H1 (cell line): ENCODE measurements around the gene GNG8. TPM values are rescaled to one million over a fixed set of nuclear protein-coding genes. Genes with fewer than 3 reads are reported as not detected.

ENCODE experiments used
- CTCF ChIA-PET: fragments of 300-600 bp; sonication (Branson Sonifier 250); formaldehyde crosslinking; loops from one replicate; lab custom pipeline; 2021; ENCODE audit not compliant: partially characterized antibody; lab: Charles Lee
- POLR2A ChIA-PET: fragments of 300-600 bp; sonication (Branson Sonifier 250); formaldehyde crosslinking; loops from one replicate; lab custom pipeline; 2021; ENCODE audit warnings: inconsistent platforms; ENCODE audit not compliant: partially characterized antibody; lab: Charles Lee
- DNase-seq, 2 experiments: peaks; one replicate each; pipeline versions ENCODE4 v3.0.0 to v3.0.0-alpha.2; 2010 to 2022; ENCODE audit warnings: low spot score in 2 of 2, low read depth in 1 of 2, mixed read lengths in 1 of 2
- FAIRE-seq: peaks from 2 replicates; lab custom pipeline; 2011; peaks lifted over from hg19 to GRCh38; lab: Jason Lieb, UNC
- H2AFZ ChIP-seq: 2 replicates; pipeline ENCODE4 v1.8.1; 2012; ENCODE audit warnings: low read length, inconsistent platforms
- H2AK5ac ChIP-seq: 2 replicates; pipeline ENCODE4 v1.6.1; 2013; ENCODE audit warnings: low read depth, low read length
- H2BK120ac ChIP-seq: replicated peaks from 2 replicates; pipeline ENCODE3; 2013; ENCODE audit warnings: low read depth, low read length, inconsistent platforms
- H2BK12ac ChIP-seq: 2 replicates; pipeline ENCODE4 v1.6.1; 2013; ENCODE audit warnings: low read depth, low read length
- H2BK15ac ChIP-seq: 2 replicates; pipeline ENCODE4 v1.6.1; 2013; ENCODE audit warnings: low read length
- H2BK20ac ChIP-seq: 2 replicates; pipeline ENCODE4 v1.6.1; 2013; ENCODE audit warnings: low read length
- H2BK5ac ChIP-seq: 2 replicates; pipeline ENCODE4 v1.6.1; 2013; ENCODE audit warnings: low read depth, low read length
- H3K14ac ChIP-seq: 2 replicates; pipeline ENCODE4 v1.6.1; 2013; ENCODE audit warnings: inconsistent platforms; ENCODE audit not compliant: insufficient read length
- H3K18ac ChIP-seq: 2 replicates; pipeline ENCODE4 v1.6.1; 2013; ENCODE audit warnings: low read length; ENCODE audit errors: extremely low read depth
- H3K23ac ChIP-seq: 2 replicates; pipeline ENCODE4 v1.6.1; 2013; ENCODE audit warnings: inconsistent platforms; ENCODE audit not compliant: insufficient read length
- H3K23me2 ChIP-seq: 2 replicates; pipeline ENCODE4 v1.6.1; 2013; ENCODE audit warnings: low read depth, low read length
- H3K27ac ChIP-seq: 2 replicates; pipeline ENCODE4 v1.6.1; 2011; ENCODE audit warnings: low read depth, low read length, inconsistent platforms
- H3K27me3 ChIP-seq, 4 experiments: replicated peaks in 1 of 4; 1 replicate in 1 of 4; 2 replicates in 3 of 4; pipeline versions ENCODE4 v1.6.1 to v1.8.1; 2011 to 2013; ENCODE audit warnings: low read length in 3 of 4, mild to moderate bottlenecking in 3 of 4, inconsistent platforms in 2 of 4, mixed read lengths in 2 of 4, moderate library complexity in 1 of 4; ENCODE audit not compliant: control insufficient read depth in 3 of 4, insufficient read depth in 3 of 4; ENCODE audit errors: extremely low read depth in 1 of 4
- H3K36me3 ChIP-seq, 4 experiments: 2 replicates each; pipeline versions ENCODE4 v1.6.1 to v1.8.1; 2011 to 2013; ENCODE audit warnings: mild to moderate bottlenecking in 4 of 4, low read length in 3 of 4, moderate library complexity in 2 of 4, control low read depth in 1 of 4, inconsistent platforms in 1 of 4; ENCODE audit not compliant: insufficient read depth in 4 of 4, control insufficient read depth in 2 of 4
- H3K4ac ChIP-seq: replicated peaks from 2 replicates; pipeline ENCODE3; 2013; ENCODE audit warnings: low read length, low read depth, mixed read lengths, inconsistent platforms; ENCODE audit not compliant: insufficient read length
- H3K4me1 ChIP-seq, 4 experiments: replicated peaks in 1 of 4; 1 replicate in 1 of 4; 2 replicates in 3 of 4; pipeline versions ENCODE4 v1.6.1 to v1.8.1; 2011 to 2013; ENCODE audit warnings: low read length in 3 of 4, inconsistent platforms in 2 of 4, mixed read lengths in 1 of 4; ENCODE audit not compliant: insufficient read depth in 4 of 4, control insufficient read depth in 3 of 4
- H3K4me2 ChIP-seq, 2 experiments: 2 replicates each; pipeline versions ENCODE4 v1.6.1 to v1.8.1; 2011 to 2013; ENCODE audit warnings: low read depth in 2 of 2, low read length in 2 of 2, control low read depth in 1 of 2, inconsistent platforms in 1 of 2, mild to moderate bottlenecking in 1 of 2; ENCODE audit not compliant: insufficient read depth in 1 of 2
- H3K4me3 ChIP-seq, 4 experiments: fragments of 200-600, 300-600 bp in 1 of 4; sonication (generic), shearing (Covaris generic), sonication (Bioruptor Twin) in 1 of 4; 2 replicates each; pipeline versions ENCODE4 v1.5.1 to v1.8.1; 2011 to 2016; ENCODE audit warnings: low read length in 4 of 4, low read depth in 3 of 4, control low read depth in 2 of 4, inconsistent platforms in 2 of 4, mild to moderate bottlenecking in 2 of 4, mixed read lengths in 1 of 4, moderate library complexity in 1 of 4; ENCODE audit not compliant: insufficient read depth in 2 of 4; ENCODE audit errors: extremely low read depth in 1 of 4
- H3K56ac ChIP-seq: replicated peaks from 2 replicates; pipeline ENCODE3; 2013; ENCODE audit warnings: low read depth, mild to moderate bottlenecking, mixed read lengths, low read length, inconsistent platforms; ENCODE audit not compliant: insufficient read length
- H3K79me1 ChIP-seq: 2 replicates; pipeline ENCODE4 v1.6.1; 2013; ENCODE audit warnings: low read depth, low read length, control low read depth
- H3K79me2 ChIP-seq, 2 experiments: 2 replicates each; pipeline versions ENCODE4 v1.6.1 to v1.8.1; 2012 to 2013; ENCODE audit warnings: low read length in 2 of 2, mild to moderate bottlenecking in 2 of 2, inconsistent platforms in 1 of 2; ENCODE audit not compliant: insufficient read depth in 2 of 2, control insufficient read depth in 1 of 2
- H3K9ac ChIP-seq, 4 experiments: replicated peaks in 1 of 4; 1 replicate in 1 of 4; 2 replicates in 3 of 4; pipeline versions ENCODE4 v1.6.1 to v1.8.1; 2011 to 2013; ENCODE audit warnings: low read depth in 3 of 4, low read length in 3 of 4, control low read depth in 2 of 4, mild to moderate bottlenecking in 2 of 4, moderate library complexity in 2 of 4, inconsistent platforms in 1 of 4; ENCODE audit errors: extremely low read depth in 1 of 4
- H3K9me3 ChIP-seq, 2 experiments: 2 replicates each; pipeline versions ENCODE4 v1.6.1 to v1.8.1; 2012 to 2013; ENCODE audit warnings: mild to moderate bottlenecking in 2 of 2, moderate library complexity in 2 of 2, control low read depth in 1 of 2, inconsistent platforms in 1 of 2, low read depth in 1 of 2, low read length in 1 of 2, mixed read lengths in 1 of 2; ENCODE audit not compliant: insufficient read depth in 2 of 2
- H4K20me1 ChIP-seq, 2 experiments: replicated peaks in 1 of 2; 2 replicates each; pipeline versions ENCODE3 to v1.8.1; 2011 to 2013; ENCODE audit warnings: inconsistent platforms in 2 of 2, low read length in 2 of 2, mild to moderate bottlenecking in 1 of 2; ENCODE audit not compliant: insufficient read depth in 2 of 2, control insufficient read depth in 1 of 2
- H4K5ac ChIP-seq: 2 replicates; pipeline ENCODE4 v1.6.1; 2013; ENCODE audit warnings: low read length, low read depth, mixed read lengths, inconsistent platforms; ENCODE audit not compliant: insufficient read length
- H4K8ac ChIP-seq: 2 replicates; pipeline ENCODE4 v1.8.0; 2013; ENCODE audit warnings: mild to moderate bottlenecking, moderate library complexity, low read length, inconsistent platforms; ENCODE audit not compliant: insufficient read depth; ENCODE audit errors: extremely low read depth
- H4K91ac ChIP-seq: replicated peaks from 2 replicates; pipeline ENCODE3; 2013; ENCODE audit warnings: low read length, mixed read lengths, inconsistent platforms; ENCODE audit not compliant: insufficient read length
- TBP ChIP-seq: IDR thresholded peaks from 2 replicates; pipeline ENCODE4 v1.6.1; 2011; ENCODE audit warnings: low read depth, low read length, improper control_type of control experiment
- WGBS, 2 experiments: shearing (Covaris generic) in 1 of 2; methylation state at CpG; one replicate each; pipeline versions ENCODE4 v1.1.6 to v1.1.7; 2013 to 2015; ENCODE audit warnings: low lambda C conversion rate in 2 of 2, mixed read lengths in 2 of 2, inconsistent platforms in 1 of 2, low coverage in 1 of 2, missing lambda C conversion rate in 1 of 2; ENCODE audit not compliant: insufficient replicate concordance in 2 of 2, insufficient coverage in 1 of 2, insufficient read length in 1 of 2; ENCODE audit errors: extremely low coverage in 1 of 2, missing lambda C conversion rate in 1 of 2; 5-methylcytosine and 5-hydroxymethylcytosine counted together
- polyA plus RNA-seq, 7 experiments: library from polyadenylated mRNA; depleted of rRNA in 3 of 7; stranded (reverse) in 5 of 7; unstranded in 2 of 7; fragments of >200 nt in 5 of 7; fragments of 200-250 nt in 2 of 7; gene quantifications; 1 replicate in 5 of 7; 2 replicates in 1 of 7; 4 replicates in 1 of 7; pipeline versions ENCODE4 v1.2.1 to v1.2.3, GENCODE V29; 2011 to 2013; ENCODE audit warnings: missing spikeins in 2 of 7, mixed read lengths in 2 of 7
- total RNA-seq: library from RNA; stranded (reverse); fragmentation: NEBNext Ultra II Directional; extraction: Animal tissue kit (Norgen Biotek cat#: 25700); gene quantifications from 2 replicates; pipeline ENCODE4 v1.2.1, GENCODE V29; 2021
- TF ChIP-seq, protein P1 (sequence below), 3 experiments: IDR thresholded peaks; 1 replicate in 2 of 3; 2 replicates in 1 of 3; pipeline versions ENCODE4 v1.5.1 to v1.6.1; 2011; ENCODE audit warnings: low read length in 3 of 3, mild to moderate bottlenecking in 3 of 3, inconsistent platforms in 2 of 3, low read depth in 1 of 3, moderate library complexity in 1 of 3; ENCODE audit not compliant: insufficient read depth in 1 of 3; ENCODE audit errors: control extremely low read depth in 1 of 3

Gene GNG8
- total and polyA plus RNA-seq, 2 of the 8 experiments (the other 6 are each of a cell fraction or from before 2014, with no cell fraction given), result not detected

DNA sequence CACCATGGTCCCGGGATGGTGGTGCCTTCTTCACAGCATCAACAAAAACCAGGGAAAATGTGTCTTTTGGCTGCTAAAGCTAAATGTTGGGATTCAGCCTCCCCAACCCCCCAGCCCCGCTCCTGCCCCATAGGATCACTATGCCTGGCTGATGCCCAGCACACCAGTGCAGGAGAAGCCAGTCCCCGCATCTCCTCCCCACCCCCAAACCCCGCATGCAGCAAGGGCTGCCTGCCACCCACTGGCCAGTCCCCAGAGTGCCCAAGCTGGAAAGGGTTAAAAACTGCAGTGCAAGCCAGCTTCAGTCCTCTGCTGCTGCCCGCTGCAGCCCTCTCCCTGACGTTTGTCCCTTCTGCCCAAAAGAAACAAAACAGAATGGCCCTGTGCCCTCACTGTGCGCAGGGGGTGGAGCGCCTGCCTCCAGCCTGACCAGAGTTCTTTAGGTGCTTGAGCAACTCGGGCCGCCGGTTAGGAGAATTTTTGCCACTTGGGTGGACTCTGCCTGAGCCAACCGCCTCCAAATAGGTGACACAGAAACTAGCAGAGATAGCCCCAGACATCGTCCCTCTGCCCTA, 31.1 kb downstream of the GNG8 start:
- Histone ChIP-seq H3K27ac (no peak overlapping the region), H2BK15ac (no peak overlapping the region), H3K14ac (no peak overlapping the region), H2BK20ac (no peak overlapping the region), H2BK5ac (no peak overlapping the region), H3K4ac (no peak overlapping the region), H3K79me1 (peaks cover 16% of the 10 kb centered on the region), H4K8ac (no peak overlapping the region; the same call in 1 of the 2 replicates), H3K9me3 (no peaks in the 10 kb centered on the region), H3K23me2 (peaks cover 11% of the 10 kb centered on the region), H3K4me1 (peaks cover 0 to 19% (median 9%) of the 10 kb centered on the region in 4 experiments; a peak in 5 of 7 replicates), H2BK12ac (no peak overlapping the region), H3K4me3 (no peak overlapping the region), H3K27me3 (no peaks in the 10 kb centered on the region), H2AFZ (no peak overlapping the region), H4K91ac (no peak overlapping the region), H3K23ac (no peak overlapping the region), H3K9ac (no peak overlapping the region; a peak in 2 of 7 replicates), H3K4me2 (no peak overlapping the region), H4K20me1 (peaks cover 20 to 39% of the 10 kb centered on the region in 2 experiments), H3K18ac (no peak overlapping the region), H3K36me3 (peaks cover 16 to 43% (median 37%) of the 10 kb centered on the region in 4 experiments; a peak in 7 of 8 replicates), H2BK120ac (no peak overlapping the region), H2AK5ac (no peak overlapping the region), H3K79me2 (peaks cover 15 to 36% of the 10 kb centered on the region in 2 experiments), H4K5ac (no peak overlapping the region), H3K56ac (no peak overlapping the region)
- ChIA-PET CTCF (interaction anchor here (0.6 to 3.4 kb wide), 11 partner anchors 9 to 628 kb away, joined by 3 to 21 read pairs (median 4); partner anchors contain the start of gene DACT3), POLR2A (interaction anchor here (1.0 kb wide), 1 partner anchor 26 kb away, joined by 4 read pairs; no protein-coding TSS in a partner anchor)
- TF ChIP-seq TBP, result no peak
- TF ChIP-seq, protein P1, sequence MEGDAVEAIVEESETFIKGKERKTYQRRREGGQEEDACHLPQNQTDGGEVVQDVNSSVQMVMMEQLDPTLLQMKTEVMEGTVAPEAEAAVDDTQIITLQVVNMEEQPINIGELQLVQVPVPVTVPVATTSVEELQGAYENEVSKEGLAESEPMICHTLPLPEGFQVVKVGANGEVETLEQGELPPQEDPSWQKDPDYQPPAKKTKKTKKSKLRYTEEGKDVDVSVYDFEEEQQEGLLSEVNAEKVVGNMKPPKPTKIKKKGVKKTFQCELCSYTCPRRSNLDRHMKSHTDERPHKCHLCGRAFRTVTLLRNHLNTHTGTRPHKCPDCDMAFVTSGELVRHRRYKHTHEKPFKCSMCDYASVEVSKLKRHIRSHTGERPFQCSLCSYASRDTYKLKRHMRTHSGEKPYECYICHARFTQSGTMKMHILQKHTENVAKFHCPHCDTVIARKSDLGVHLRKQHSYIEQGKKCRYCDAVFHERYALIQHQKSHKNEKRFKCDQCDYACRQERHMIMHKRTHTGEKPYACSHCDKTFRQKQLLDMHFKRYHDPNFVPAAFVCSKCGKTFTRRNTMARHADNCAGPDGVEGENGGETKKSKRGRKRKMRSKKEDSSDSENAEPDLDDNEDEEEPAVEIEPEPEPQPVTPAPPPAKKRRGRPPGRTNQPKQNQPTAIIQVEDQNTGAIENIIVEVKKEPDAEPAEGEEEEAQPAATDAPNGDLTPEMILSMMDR (IDR thresholded peaks at IDR 0.05; ENCODE audit: control extremely low read depth in 1 of 3, insufficient read depth in 1 of 3, low read depth in 1 of 3, low read length in 3 of 3), result peak in 2 of 3 experiments; percentile 8 to 9; a peak in 1 of 4 replicates
- DNase-seq, result no peak
- 79% methylated on average over 12 of the region's 13 CpGs; no CpG with 5 or more reads in 1 of the 2 experiments for WGBS, 2 experiments
- FAIRE-seq, result no peak
